ENCODE data around the gene MMEL1.
A peak's percentile ranks its signal among the peaks of the same experiment; 100 is the strongest.
"Not testable (repeated sequence)": the region's sequence is repeated elsewhere in the genome, so short reads cannot be mapped to it uniquely, and the experiment has no call there.

The MMEL1 gene

GRCh38 chr1:2588661-2589430 is 44.0 kb downstream of the MMEL1 start:
- DNase-seq = no peak

- DNase-seq = no peak
Observed at GRCh38 chr1:2587860-2588571, 44.8 kb downstream of the MMEL1 start.

DNA sequence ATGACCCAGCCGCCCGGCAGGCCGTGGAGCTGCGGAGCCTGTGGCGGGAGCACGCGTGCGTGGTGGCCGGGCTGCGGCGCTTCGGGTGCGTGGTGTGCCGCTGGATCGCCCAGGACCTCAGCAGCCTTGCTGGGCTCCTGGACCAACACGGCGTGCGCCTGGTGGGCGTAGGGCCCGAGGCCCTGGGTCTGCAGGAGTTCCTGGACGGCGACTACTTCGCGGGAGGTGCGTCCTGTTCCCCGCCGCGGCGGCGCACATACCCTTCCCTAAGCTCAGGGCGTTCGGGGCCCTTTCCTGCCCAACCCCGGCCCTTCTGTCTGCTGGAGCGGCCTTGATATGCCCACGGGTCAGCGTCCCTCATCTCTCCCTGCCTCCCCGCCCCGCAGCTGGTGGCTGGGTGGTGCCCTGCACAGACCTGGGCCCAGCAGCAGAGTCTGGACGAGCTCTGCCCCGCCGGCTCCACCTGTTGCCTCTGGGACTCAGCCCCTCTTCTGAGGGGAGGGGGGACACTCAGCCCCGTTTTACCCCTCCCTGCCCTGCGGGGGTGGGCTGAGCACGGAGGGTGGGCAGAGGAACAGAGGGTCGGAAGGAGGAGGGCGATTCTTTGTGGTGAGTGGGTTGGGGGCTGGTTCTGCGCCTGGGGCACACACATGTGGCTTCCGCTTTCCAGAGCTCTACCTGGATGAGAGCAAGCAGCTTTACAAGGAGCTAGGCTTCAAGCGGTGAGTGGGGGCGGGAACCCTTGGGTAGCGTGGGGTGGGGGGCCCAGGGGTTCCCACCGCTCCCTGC is 45.6 kb downstream of the MMEL1 start:
- no peak for DNase-seq

- peak; percentile 99 for DNase-seq
Observed at GRCh38 chr1:2586154-2587070, 46.4 kb downstream of the MMEL1 start, which contains the start of gene PRXL2B. PRXL2B (plus strand) TSS chr1:2586777; CDS start chr1:2586886, 109 bp downstream.

GRCh38 chr1:2585318-2586092 is 47.3 kb downstream of the MMEL1 start:
- peak; percentile 40 for DNase-seq

DNA sequence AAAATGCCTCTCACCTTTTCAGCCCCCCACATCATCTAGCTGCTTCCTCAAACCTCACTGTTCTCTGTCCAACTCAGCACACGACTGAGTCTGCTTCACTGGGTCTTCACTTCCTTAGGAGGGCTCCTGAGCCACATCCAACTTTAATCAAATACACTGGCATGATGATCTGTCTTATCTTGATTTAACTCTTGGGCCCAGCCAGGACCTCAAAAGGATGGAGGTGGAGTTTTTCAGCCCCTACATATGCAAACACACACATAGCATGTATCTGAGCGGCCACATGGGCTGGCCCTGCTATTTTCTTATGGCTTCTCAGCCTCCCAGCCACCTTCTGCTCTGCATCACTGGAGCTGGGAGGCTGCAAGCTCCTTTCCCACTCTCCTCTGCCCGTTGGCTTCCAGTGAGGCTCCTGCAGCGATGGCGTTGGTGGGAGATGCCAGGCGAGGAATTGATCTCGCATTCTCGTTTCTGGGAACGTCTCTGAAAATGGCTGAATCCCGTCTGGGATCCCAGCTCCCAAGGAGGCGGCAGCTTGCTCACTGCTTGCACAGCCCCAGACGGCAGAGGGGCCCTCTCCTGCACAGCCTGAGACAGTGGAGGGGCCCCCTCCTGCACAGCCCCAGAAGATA is 48.0 kb downstream of the MMEL1 start:
- DNase-seq = no peak

DNA sequence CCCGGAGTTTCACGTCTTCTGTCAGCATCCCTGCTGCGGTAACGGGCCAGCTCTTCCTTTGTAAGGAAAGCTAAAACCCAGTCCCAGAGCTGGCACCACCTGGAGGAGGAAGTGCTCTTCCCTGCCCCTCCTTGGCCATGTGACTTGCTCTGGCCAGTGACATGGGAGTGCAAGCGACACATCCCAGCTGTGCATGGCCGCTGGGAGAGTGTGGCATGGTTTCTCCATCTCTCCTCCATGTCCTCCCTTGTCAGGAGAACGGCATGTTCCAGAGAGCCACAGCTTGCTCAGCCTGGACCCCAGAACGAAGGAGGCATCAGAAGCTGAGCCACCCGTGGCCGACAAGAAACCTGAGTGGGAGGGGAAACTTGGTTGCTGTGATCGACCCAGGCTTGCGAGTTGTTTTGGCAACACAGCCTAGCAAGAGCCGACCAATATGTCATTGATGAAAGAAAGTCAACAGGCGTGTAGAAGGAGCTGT is 48.9 kb downstream of the MMEL1 start:
- DNase-seq = no peak

- DNase-seq = no peak
Observed at GRCh38 chr1:2583331-2583791, 49.5 kb downstream of the MMEL1 start.

- no peak for DNase-seq
Observed at GRCh38 chr1:2582391-2582790, 50.4 kb downstream of the MMEL1 start.

DNA sequence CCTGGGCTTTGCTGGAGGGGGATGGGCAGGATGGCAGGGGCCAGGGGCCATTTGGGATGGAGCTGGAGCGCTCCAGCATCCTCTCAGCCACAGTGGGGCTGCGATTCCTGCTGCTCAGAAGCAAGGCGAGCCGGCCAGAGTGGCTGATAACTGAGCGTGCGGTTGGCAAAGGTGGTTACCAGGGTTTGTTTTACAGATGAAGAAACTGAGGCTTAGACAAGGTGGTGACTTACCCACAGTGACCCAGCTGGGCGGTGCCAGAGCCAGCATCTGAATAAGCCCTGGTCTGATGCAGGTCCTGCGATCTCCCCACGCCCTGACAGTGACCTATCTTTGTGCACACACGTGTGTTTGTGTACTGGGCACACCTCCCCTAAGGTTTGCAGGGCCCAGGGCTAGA is 52.1 kb downstream of the MMEL1 start:
- no peak for DNase-seq

GRCh38 chr1:2578758-2579118 is 54.1 kb downstream of the MMEL1 start:
- DNase-seq = no peak

DNA sequence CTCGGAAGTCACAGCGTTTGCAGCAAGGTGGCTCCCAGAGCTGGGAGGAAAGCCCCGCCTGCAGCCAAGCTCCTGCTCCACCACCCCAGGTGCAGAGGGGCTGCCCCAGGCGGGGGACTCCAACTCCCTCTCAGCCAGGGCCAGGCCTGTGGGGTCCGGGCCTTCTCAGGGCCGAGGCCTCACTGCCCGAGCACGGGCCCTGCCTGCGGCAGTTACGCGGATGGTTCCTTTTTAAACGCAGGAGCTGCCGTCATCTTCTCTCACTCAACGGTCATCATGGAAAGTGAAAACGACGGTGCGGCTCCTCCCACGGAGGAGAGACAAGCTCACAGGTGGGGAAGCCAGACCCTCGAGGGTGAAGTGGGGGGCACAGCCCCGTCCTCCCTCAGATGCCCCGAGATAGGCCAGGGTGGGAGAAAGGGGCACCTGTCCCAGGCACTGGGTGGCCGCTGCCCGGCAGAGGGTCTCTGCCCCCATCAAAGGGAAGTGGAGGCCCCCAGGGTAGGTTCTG is 55.2 kb downstream of the MMEL1 start:
- DNase-seq = not testable (repeated sequence)

GRCh38 chr1:2575801-2576663 is 56.8 kb downstream of the MMEL1 start:
- DNase-seq = no peak

GRCh38 chr1:2574350-2574749 is 58.5 kb downstream of the MMEL1 start:
- no peak for DNase-seq

DNA sequence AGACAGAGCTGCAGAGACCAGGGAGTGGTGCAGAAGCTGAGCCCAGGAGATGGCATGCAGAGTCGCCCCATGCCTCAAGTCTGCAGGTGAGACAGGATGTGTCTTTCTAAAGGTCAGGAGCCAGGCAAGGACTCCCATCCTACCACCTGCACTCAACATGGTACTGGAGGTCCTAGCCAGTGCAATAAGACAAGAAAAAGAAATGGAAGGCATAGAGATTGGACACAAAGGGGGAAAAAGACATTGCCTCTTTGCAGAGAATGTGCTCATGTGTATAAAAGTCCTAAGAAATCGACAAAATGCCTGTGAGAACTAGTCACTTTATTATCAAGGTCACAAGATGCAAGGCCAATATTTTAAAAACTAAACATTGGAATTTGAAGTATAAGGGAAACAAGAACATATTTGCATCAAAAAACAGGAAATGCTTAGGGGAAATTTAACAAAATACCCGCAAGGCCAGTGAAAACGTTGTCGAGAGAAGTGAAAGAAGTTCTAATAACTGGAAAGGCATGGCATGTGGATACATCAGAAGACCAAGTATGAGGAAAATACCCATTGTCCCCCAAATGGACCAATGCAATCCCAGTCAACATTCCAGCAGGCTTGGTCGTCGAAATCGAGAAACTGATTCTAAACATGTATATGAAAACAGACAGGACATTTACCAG is 59.4 kb downstream of the MMEL1 start:
- no peak for DNase-seq

- DNase-seq = no peak
Observed at GRCh38 chr1:2571348-2571747, 61.5 kb downstream of the MMEL1 start.

DNA sequence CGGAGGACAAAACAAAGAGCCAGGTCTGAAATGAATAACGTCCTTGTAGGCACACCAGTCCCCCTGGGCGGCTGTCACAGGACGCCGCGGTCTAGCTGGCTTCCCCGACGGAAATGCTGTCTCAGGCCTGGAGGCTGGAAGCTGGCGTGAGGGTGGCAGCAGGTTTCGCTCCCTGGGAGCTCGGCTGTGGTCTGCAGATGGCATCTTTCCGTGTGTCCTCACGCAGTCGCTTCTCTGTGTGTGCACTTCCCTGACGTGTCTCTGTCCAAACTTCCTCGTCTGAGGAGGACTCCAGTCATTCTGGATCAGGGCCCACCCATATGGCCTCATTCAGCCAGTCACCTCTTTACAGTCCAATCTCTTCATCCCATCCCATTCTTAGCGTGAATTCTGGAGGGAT is 62.5 kb downstream of the MMEL1 start:
- DNase-seq = no peak

DNA sequence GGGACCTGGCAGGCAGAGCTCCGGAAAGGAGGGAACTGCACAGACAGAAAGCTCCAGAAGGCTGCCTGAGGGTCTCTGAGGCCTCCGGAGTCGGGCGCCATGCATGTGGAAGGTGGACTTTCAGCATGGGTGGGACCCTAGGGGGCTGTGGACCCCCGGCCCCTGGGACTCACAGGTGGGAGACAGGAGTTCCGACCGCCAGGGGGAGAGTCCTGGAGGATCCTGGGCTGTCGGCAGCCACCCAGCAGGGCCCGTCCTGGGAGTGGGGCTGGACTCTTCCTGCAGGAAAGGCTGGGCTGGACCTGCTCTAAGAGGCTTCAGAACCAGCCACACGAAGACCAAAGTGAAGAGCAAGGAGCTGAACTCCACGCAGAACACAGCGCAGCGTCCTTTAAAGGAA is 63.1 kb downstream of the MMEL1 start:
- not testable (repeated sequence) for DNase-seq

DNA sequence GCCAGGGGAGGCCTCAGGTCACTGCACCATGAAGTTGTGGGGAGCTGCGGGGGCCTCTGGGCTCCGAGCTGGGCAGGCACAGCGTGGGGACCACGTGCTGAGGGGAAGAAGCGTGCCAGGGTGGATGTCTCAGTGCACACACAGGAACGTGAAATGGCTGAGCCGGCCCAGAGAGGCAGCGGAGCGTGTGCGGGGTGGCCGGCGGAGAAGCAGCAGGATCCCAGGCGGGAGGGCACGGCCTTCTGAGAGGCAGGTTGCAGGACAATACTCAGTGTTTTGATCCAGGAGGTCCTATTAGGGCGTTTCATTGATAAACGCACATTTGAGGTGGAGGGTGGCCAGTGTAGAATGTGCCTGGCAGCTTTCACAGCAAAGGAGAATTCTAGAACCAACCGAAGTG is 63.8 kb downstream of the MMEL1 start:
- DNase-seq = no peak

Measured in activated gamma-delta T cell (primary cell).